LNCAP (cell line): ENCODE data around the gene PLK5.

Experiments
- TF ChIP-seq, protein P1 (sequence below): fragments of 450-650 bp; IDR thresholded peaks from 2 replicates; pipeline ENCODE4 v1.5.1; 2017; ENCODE audit warnings: mild to moderate bottlenecking

The PLK5 gene

DNA sequence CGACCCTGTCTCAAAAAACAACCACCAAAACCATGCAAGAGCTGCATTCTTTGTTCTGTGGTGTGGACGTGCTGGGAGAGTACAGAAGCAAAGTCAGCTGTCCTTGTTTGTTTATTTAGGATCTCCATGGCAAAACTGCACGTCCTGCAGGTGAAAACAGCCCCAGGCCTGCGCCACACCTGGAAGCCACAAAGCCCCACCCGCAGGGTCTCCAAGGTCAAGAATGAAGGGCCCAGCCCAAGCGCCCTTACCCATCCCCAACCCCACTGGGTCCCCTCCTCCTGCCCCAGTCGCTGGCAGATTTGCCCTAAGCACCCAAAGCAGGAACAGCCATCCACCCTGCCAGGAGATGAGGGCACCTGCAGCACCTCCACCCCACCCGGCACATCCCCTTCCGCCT is 58.3 kb downstream of the PLK5 start:
- TF ChIP-seq, protein P1, sequence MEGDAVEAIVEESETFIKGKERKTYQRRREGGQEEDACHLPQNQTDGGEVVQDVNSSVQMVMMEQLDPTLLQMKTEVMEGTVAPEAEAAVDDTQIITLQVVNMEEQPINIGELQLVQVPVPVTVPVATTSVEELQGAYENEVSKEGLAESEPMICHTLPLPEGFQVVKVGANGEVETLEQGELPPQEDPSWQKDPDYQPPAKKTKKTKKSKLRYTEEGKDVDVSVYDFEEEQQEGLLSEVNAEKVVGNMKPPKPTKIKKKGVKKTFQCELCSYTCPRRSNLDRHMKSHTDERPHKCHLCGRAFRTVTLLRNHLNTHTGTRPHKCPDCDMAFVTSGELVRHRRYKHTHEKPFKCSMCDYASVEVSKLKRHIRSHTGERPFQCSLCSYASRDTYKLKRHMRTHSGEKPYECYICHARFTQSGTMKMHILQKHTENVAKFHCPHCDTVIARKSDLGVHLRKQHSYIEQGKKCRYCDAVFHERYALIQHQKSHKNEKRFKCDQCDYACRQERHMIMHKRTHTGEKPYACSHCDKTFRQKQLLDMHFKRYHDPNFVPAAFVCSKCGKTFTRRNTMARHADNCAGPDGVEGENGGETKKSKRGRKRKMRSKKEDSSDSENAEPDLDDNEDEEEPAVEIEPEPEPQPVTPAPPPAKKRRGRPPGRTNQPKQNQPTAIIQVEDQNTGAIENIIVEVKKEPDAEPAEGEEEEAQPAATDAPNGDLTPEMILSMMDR: no peak

DNA sequence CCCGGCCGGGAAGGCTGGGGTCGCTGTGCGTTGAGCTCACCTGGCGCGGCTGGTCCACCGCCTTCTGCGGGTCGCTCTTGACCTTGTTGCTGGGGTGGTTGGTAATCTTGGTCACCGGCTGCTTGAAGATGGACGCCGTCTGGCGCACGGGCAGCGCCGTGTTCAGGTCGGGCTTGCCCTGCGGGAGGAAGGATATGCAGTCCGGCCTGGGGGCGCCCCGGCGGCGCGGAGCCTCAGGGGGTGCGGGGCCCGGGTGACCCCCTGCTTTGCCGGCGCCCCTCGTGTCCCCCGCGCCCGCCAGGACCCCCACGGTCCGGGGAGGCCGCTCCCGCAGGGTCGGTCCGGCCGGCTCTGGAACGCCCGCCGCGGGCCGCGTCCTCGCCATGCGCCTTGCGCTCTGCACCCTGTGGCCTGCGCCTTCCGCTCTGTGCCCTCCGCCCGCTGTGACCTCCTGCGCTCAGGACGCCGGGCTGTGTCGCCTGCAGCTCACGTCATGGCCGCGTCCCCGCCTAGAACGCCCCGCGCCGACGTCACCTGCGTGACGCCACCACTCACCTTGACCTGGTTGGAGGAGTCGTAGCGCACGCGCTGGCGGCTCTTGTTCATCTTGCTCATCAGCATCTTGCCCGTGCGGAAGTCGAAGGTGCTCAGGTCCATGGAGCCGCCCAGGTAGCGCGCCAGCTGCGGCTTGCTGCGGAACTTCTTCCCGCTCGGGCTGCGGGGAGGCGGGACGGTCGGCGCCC is 60.8 kb downstream of the PLK5 start:
- TF ChIP-seq, protein P1: no peak

DNA sequence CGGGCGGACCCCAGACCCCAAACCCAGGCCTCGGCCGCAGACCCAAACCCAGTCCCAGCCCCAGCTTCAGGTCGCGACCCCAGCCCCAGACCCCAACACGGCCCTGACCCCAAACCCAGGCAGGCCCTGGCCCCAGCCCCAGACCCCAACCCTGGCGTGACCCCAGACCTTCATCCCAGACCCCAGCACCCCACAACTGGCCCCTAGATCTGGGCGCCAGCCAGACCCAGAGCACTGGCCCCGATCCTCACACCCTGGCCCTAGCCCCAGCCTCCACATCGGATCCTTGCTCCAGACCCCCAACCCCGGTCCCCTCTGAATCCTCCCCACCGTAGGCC is 61.3 kb downstream of the PLK5 start:
- TF ChIP-seq, protein P1: no peak
